ENCODE data around the gene NWD2. TPM values are rescaled to one million over a fixed set of nuclear protein-coding genes. Genes with fewer than 3 reads are reported as not detected.

Gene NWD2
- total RNA-seq, 2 donors from 2014 or later: 0.05 TPM; not detected in 1

- intact Hi-C loops (cut with DNase I): no loop called here
These were observed 35.5 kb downstream of the NWD2 start for GRCh38 chr4:37279894-37280592.

GRCh38 chr4:37299468-37299867, 54.9 kb downstream of the NWD2 start:
- intact Hi-C loops (cut with DNase I): no loop called here
- no peak for DNase-seq (ENCODE audit: low spot score)

More at GRCh38 chr4:37279894-37280592, 35.5 kb downstream of the NWD2 start:
- DNase-seq (ENCODE audit: low spot score): no peak

DNA sequence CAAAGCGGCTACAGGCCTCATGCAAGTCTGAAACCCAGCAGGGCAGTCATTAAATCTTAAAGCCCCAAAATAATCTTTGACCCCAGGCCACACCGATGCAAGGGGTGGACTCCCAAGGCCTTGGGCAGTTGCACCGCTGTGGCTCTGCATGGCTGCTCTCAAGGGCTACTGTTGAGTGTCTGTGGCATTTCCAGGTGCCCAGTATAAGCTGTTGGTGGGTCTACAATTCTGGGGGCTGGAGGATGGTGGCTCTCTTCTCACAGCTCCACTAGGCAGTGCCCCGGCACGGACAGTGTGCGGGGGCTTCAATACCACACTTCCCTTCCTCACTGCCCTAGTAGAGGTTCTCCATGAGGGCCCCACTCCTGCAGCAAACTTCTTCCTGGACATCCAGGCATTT, 60.1 kb downstream of the NWD2 start:
- no peak for DNase-seq (ENCODE audit: low spot score)

GRCh38 chr4:37305984-37306383, 61.4 kb downstream of the NWD2 start:
- no peak for DNase-seq (ENCODE audit: low spot score)
- intact Hi-C loops (cut with DNase I): no loop called here

More for the DNA sequence above, 60.1 kb downstream of the NWD2 start:
- intact Hi-C loops (cut with DNase I): no loop called here

DNA sequence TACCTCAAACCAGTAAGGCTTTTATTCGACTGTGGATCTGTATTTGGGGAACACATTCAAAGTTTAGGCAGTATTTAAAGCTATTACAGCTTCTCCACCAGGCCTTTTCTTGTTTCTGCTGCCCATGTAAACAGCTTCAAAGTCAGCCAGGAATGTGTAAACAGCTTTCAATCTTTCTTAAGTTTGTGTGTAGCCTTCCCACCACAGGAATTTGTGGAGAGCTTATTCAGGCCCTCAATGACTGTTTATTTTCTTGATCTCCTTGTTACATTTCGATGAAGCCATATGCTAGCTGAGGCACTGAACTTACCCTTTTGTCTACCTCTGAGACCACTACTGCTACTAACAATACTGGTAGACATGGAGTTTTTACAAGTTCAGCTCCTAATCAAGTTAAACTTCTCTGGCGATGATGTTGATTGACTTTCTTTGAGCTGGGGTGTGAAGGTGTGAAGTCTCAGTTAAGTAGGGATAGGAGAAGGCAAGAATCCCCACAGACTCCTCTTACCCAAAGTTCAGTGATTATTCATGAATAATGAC, 72.6 kb downstream of the NWD2 start:
- intact Hi-C loops (cut with DNase I): no loop called here
- no peak for DNase-seq (ENCODE audit: low spot score)

GRCh38 chr4:37320513-37321235, 76.1 kb downstream of the NWD2 start:
- DNase-seq (ENCODE audit: low spot score): no peak
- intact Hi-C loops (cut with DNase I): no loop called here

- intact Hi-C loops (cut with DNase I): no loop called here
- no peak for DNase-seq (ENCODE audit: low spot score)
These were observed 77.6 kb downstream of the NWD2 start for GRCh38 chr4:37322122-37322521.

GRCh38 chr4:37324546-37324945, 80.0 kb downstream of the NWD2 start:
- intact Hi-C loops (cut with DNase I): no loop called here
- DNase-seq (ENCODE audit: low spot score): no peak

- DNase-seq (ENCODE audit: low spot score): no peak
- intact Hi-C loops (cut with DNase I): no loop called here
These were observed 82.3 kb downstream of the NWD2 start for GRCh38 chr4:37326852-37327251.

DNA sequence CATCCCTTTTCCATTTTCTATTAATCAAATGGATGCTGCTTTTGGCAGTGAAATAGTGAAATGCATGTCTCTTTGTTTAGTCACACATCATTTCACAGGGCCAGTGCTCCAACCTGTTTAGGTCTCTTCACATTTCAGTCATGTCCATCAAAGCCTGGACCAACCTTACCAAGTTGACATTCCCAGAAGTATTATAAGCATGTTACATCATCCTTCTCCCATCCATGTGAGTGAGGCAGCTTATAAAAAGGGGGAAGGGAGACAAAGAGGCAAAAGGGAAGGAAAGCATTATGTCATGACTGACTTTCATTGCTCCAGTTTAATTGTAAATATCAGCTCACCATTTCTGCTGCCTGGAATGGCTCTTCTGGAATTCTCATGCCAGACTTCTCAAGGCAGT, 94.4 kb downstream of the NWD2 start:
- no peak for DNase-seq (ENCODE audit: low spot score)
- intact Hi-C loops (cut with DNase I): no loop called here

- no peak for DNase-seq (ENCODE audit: low spot score)
- intact Hi-C loops (cut with DNase I): no loop called here
These were observed 114.2 kb downstream of the NWD2 start for GRCh38 chr4:37358748-37359147.

DNA sequence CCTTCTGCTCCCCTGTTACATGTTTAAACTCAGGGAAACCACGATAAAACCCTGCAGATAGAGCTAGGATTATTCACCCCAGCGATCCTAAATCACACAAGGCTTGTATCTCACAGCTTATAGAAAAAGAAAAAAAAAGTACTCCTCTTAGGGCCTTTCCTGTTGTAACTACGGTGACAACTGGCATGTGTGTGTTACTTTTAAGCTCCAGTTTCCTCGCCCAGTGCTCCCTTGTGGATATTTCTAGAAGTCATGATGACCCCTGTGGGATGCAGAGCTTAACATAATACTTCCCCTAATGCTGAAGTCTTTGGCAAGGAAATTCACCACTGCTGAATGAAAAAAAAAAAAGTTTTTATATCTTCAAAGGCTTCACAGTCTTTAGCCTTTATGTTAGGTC, 114.7 kb downstream of the NWD2 start:
- intact Hi-C loops (cut with DNase I): no loop called here
- no peak for DNase-seq (ENCODE audit: low spot score)

DNA sequence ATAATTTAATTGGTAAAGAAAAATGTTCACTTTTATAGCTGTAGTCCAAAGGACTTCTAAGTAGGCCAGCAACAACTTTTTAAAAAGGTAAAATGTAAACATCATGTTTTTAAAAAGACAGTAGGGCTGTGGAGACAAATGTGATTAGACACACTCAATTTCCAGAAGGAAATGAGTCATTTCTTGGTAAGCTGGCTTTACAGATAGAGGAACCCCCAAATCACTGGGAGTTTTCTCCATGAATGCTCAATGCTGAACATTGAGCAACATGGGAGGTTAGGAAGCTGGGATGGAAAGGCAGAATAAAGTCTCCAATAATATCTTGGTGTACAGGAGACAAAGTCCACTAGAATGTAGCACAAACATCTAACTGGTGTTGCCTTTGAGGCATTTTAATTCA, 121.3 kb downstream of the NWD2 start:
- intact Hi-C loops (cut with DNase I): no loop called here
- no peak for DNase-seq (ENCODE audit: low spot score)

- DNase-seq (ENCODE audit: low spot score): no peak
- intact Hi-C loops (cut with DNase I): no loop called here
These were observed 123.4 kb downstream of the NWD2 start for GRCh38 chr4:37367901-37368300.

DNA sequence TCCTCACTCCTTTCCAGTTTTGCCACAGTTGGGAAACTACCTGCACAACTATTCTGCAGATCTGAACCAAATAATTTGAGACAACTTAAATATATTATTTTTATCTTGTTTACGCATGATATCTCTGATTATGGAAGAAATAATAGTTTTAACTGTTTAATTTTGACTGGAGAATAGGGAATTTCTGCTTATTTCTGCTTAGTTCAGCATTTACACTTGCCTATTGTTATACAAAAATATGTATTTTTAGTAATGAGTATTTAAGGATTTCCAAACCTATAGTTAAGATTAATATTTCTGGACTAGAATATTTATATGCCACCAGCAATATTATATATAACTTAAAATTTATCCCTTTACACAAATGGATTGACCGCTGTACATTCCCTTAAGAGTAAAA, 125.5 kb downstream of the NWD2 start:
- intact Hi-C loops (cut with DNase I): no loop called here
- no peak for DNase-seq (ENCODE audit: low spot score)

- intact Hi-C loops (cut with DNase I): no loop called here
- DNase-seq (ENCODE audit: low spot score): no peak
These were observed 136.6 kb downstream of the NWD2 start for GRCh38 chr4:37381040-37381668.

- DNase-seq (ENCODE audit: low spot score): no peak
- intact Hi-C loops (cut with DNase I): no loop called here
These were observed 139.2 kb downstream of the NWD2 start for GRCh38 chr4:37383579-37384229.

- no peak for DNase-seq (ENCODE audit: low spot score)
- intact Hi-C loops (cut with DNase I): no loop called here
These were observed 140.9 kb downstream of the NWD2 start for GRCh38 chr4:37385424-37385823.

DNA sequence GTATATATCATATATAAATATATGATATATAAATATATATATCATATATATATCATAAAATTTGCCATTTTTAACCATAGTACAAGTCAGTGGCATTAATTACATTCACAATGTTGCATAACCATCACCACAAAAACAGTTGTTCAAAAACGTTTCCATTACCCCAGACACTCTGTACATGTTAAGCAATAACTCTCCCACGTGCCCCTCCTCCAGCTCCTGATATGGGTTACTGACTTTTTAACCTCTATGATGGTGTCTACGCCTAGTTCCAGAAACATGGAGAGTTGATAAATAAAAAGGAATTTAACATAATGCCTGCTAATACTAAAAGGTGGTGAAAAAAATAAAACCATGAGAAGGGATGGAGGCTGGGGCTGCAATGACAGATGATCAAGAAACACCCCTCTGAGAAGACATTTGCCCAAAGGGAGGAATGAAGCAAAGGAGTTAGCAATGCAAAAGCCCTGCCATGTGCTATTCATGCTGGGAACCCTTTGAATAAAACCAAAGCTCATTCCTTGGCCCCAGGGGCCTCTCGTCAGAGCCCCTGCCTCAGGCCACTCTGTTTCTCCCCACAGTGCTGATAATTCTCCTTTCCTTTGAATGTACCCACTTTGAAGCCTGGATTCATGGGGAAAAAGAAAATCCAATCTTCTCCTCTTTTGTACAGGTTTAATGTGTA, 144.3 kb downstream of the NWD2 start:
- no peak for DNase-seq (ENCODE audit: low spot score)
- intact Hi-C loops (cut with DNase I): no loop called here
